Measurements from ENCODE around the gene DELE1. TPM values are rescaled to one million over a fixed set of nuclear protein-coding genes. Genes with fewer than 3 reads are reported as not detected.

Gene DELE1, protein sequence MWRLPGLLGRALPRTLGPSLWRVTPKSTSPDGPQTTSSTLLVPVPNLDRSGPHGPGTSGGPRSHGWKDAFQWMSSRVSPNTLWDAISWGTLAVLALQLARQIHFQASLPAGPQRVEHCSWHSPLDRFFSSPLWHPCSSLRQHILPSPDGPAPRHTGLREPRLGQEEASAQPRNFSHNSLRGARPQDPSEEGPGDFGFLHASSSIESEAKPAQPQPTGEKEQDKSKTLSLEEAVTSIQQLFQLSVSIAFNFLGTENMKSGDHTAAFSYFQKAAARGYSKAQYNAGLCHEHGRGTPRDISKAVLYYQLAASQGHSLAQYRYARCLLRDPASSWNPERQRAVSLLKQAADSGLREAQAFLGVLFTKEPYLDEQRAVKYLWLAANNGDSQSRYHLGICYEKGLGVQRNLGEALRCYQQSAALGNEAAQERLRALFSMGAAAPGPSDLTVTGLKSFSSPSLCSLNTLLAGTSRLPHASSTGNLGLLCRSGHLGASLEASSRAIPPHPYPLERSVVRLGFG
- 10 to 100 TPM; 26.9 to 78.7 (median 39.9) TPM for total RNA-seq

DNA sequence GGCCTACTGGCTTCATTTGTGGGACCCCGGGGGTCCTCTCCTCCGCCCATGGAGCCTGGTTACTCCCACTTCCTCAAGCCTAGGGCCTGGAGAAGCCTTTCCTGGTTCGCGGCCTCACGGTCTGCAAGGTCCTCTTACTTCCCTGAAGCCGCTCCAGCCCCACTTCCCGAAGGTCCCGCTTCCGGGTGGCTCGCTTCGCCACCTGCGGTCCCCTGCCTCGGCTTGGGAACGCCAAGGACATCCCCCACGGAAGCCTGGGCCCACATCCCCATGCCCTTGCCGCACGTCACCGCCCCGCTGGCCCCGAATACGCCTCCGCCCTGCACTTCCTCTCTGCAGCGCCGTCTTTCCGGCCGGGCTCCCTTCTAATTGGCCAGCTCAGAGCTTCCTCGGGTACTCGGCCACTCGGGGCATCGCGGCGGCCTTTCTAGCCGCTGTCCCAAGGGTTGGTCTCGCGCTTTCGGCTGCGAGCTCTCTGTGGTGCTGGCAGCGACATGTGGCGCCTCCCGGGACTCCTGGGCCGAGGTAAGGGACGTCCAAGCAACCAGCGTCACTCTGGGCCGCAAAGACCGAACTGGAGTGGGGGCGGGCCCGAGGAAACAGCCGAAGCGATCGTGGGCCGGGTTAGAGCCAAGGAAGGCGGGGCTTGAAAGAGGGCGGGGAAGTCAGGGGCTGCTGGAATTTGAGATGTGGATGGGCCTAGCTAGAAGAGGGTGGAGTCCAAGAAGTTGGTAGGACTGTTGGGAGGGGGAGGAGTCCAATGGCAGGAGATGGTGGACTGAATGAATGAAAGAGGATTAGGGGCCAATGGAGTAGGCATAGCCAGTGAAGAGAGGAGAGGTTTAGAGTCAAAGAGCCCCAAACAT, at the start of gene DELE1:
TSS of gene DELE1 (plus strand) at position 424 of the 866 bp plus-strand sequence. CDS start at position 495, 71 bp downstream.
- peaks cover 12 to 13% of the 10 kb centered on the region in 2 donors for H3K4me1 ChIP-seq (replicated peaks in 1 of 2)
- in situ Hi-C loops (cut with MboI; ENCODE audit: low pct_unique_long_range_greater_than_20kb in 2 of 9, low sequenced_read_pairs in 9 of 9, unreplicated experiment in 9 of 9) = loop anchor here in 1 of 9 experiments (25.0 kb wide), 1 partner anchor 236 kb away; the partner anchor contains the start of gene ARAP3
- peak; percentile 93 to 97 (median 95) for ATAC-seq (replicated peaks in 6 of 8)
- WGBS, 10 experiments = 0% methylated on average over 1 to 13 of the region's 53 CpGs; no CpG with 5 or more reads in 4 of the 10 experiments
- H3K4me3 ChIP-seq = peak within 1 kb of the TSS; percentile 43 to 70 (median 50)
- H3K27ac ChIP-seq = peak within 1 kb of the TSS; percentile 92 to 96

DNA sequence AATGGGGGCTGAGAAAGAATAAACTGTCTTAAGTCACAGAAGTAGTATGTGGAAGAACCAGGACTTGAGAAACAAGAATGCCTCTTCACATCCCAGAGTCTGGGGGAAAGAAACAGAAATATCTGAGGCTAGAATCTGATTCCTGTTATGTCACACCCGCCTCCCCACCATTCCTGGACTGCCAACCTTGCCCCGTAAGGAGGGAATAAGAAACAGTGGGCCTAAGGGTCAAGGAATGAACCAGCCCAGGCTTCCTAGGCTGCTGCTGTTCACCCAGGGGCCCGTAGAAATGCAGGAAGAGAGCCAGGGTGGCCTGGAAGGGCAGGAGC, 49.8 kb upstream of the DELE1 start:
- H3K4me1 ChIP-seq (replicated peaks in 1 of 2) = peaks cover 13 to 14% of the 10 kb centered on the region in 2 donors
- H3K4me3 ChIP-seq = no peak overlapping the region
- WGBS, 10 experiments = 25 to 100% (median 85%) methylated on average over 1 to 2 of the region's 3 CpGs; no CpG with 5 or more reads in 4 of the 10 experiments
- in situ Hi-C loops (cut with MboI; ENCODE audit: low pct_unique_long_range_greater_than_20kb in 2 of 9, low sequenced_read_pairs in 9 of 9, unreplicated experiment in 9 of 9) = no loop called here
- H3K27ac ChIP-seq = no peak overlapping the region
- no peak for ATAC-seq (replicated peaks in 6 of 8)

DNA sequence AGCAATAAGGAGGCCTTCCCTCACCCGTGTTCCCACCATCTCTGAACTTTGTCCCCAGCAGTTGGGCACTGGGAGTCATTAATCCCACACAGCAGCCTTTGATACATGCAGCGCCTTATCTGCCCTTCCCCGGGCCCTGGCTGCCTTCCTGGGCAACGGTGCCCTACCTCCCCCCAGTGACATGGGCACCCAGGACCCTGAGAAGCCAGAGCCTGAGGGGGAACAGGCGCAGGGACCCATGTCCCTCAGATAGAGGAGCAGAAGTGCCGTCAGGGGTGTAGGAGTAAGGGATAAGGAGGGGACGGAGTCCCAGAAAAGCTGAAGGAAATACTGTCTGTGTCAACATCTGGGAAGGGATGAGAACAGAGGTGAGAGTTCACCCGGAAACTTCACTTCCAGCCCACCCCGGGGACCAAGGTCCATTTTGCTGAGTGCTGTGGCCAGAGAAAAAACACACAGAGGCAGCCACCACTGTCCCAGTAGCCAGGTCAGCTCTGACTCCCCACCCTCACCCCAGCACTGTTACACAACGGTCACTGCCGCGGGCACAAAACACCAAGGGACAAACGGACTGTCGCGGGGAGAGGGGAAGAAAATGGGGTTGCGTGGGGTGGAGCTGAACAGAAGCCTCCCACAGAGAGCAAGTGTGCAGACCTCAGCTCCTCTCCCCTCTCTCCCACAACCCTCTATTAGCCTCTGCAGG, 49.3 kb upstream of the DELE1 start:
- WGBS, 10 experiments = 47 to 100% (median 74%) methylated on average over 1 to 8 of the region's 16 CpGs; no CpG with 5 or more reads in 4 of the 10 experiments
- H3K4me3 ChIP-seq = peak overlapping the region in 4 of 5 donors; percentile 59 to 98 (median 80)

DNA sequence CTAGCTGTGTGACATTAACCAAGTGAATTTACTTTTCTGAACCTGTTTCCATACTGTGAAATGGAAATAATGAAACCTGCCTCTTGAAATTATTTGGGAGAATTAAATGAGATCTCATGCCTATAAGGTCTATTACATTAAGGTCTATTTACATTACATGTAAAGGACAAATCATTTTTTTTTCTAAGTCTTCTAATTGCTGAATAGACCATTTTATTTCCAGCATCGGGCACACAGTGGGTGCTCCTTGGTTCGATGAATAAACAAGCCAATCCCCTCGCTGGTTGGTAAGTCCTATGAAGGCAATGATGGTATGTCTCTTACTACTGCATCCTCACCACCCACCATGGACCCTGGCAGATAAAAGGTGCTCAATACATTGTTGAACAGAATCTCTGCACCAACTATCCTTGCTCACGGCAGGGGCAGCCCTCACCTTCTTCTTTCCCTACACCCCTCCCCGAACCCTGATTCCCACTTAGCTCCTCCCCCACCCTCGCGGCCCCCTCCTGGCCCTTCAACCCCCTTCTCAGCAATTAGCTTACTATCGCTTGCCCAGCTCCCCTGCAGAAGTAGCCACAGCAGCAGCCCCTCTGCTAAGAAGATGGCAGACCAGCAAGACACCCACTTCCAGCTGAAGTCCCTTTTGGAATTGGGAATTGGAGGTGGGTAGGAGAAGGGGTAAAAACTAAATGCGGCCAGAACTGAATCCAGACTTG, 48.5 kb upstream of the DELE1 start:
- H3K27ac ChIP-seq = no peak overlapping the region
- WGBS, 10 experiments = 0 to 72% (median 37%) methylated on average over 1 to 4 of the region's 9 CpGs; no CpG with 5 or more reads in 3 of the 10 experiments
- in situ Hi-C loops (cut with MboI; ENCODE audit: low pct_unique_long_range_greater_than_20kb in 2 of 9, low sequenced_read_pairs in 9 of 9, unreplicated experiment in 9 of 9) = loop anchor here in 1 of 9 experiments (25.0 kb wide), 1 partner anchor 188 kb away; the partner anchor contains the start of gene ARAP3

More for the DNA sequence above, 49.3 kb upstream of the DELE1 start:
- in situ Hi-C loops (cut with MboI; ENCODE audit: low pct_unique_long_range_greater_than_20kb in 2 of 9, low sequenced_read_pairs in 9 of 9, unreplicated experiment in 9 of 9) = no loop called here
- Histone ChIP-seq H3K4me1 (replicated peaks in 1 of 2) (peaks cover 15 to 16% of the 10 kb centered on the region in 2 donors), H3K27ac (no peak overlapping the region)
- no peak for ATAC-seq (replicated peaks in 6 of 8)

DNA sequence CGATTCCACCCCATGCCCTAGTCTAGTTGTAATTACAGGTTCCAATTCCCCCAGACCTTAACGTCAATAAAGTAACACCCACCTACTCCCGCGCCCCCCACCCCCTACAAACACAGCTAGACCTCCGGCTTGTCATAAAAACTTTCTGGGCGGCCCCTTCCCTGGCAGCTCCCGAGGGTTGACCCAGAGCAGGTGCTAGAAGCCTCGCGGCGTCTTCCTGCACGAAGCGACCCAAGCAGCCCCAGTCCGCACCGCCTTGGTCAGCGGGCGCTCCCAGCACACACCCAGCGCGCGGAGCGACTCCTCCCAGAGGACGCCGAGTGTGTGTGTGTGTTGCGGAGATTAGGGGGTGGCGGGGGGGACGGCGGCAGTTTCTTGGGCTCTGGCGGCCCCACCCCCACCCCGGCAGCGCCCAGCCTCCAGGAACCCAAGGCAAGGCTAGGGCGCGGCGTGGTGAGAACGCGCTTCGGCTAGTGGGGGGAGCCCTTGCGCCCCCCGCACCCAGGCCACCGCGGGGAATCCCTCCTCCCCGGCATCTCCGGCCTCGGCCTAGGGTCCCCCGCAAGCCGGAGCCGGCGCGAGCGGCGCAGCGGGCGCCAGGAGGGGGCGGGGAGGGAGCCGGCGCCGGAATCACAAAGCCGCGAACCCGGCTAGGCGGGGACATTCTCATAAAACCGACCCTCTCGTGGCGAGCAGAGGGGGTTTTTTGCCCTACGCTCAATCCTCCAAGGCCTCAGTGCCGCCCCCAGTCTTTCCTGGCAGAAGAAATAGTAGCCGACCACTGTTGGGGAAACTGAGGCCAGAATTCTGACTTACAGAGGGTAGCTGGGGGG, 47.7 kb upstream of the DELE1 start:
- peak; percentile 7 to 37 (median 21) for ATAC-seq (replicated peaks in 6 of 8)
- Histone ChIP-seq H3K4me1 (replicated peaks in 1 of 2) (peaks cover 25 to 31% of the 10 kb centered on the region in 2 donors), H3K27ac (peak overlapping the region; percentile 87 to 96), H3K4me3 (peak overlapping the region; percentile 59 to 98 (median 89))
- 0% methylated on average over 1 to 2 of the region's 65 CpGs; no CpG with 5 or more reads in 8 of the 10 experiments for WGBS, 10 experiments
- in situ Hi-C loops (cut with MboI; ENCODE audit: low pct_unique_long_range_greater_than_20kb in 2 of 9, low sequenced_read_pairs in 9 of 9, unreplicated experiment in 9 of 9) = loop anchor here in 1 of 9 experiments (25.0 kb wide), 1 partner anchor 189 kb away; the partner anchor contains the start of gene ARAP3

More for the DNA sequence above, 48.5 kb upstream of the DELE1 start:
- no peak for ATAC-seq (replicated peaks in 6 of 8)
- peak overlapping the region; percentile 59 to 98 (median 89) for H3K4me3 ChIP-seq
- peaks cover 21 to 24% of the 10 kb centered on the region in 2 donors for H3K4me1 ChIP-seq (replicated peaks in 1 of 2)

DNA sequence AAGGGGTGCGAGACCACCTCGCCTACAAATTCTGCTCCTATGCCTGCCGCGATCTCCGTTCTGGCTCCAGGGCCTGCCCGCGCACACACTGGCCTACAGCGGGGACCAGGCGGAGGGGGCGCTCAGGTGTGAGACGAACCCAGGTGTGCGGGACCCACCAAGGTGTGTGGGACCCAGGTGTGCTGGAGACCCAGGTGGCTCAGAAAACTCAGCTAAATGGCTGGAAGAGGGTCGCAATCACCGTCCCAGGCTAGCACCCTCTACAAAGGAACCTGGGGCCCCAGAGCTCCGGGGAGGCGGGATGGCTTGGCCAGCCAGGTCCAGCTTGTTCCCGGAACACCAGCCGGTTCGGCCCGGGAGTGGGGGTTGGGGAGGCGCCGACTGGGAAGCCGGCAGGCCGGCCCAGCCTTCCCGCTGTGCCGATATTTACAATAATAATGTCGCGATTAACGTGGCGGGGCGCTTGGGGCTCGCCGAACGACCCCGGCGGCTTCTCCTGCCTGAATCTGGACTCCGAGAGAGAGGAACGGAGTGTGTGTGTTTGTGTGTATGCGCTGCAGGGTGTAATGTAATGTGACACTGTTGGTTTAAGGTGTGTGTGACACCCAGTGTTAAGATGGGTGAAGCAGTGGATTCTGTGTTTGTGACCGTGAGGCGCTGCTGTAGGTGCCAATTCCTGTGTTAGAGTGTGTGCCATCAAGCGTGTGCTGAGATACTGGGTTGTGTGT, 46.9 kb upstream of the DELE1 start:
- Histone ChIP-seq H3K4me1 (replicated peaks in 1 of 2) (peaks cover 31 to 39% of the 10 kb centered on the region in 2 donors), H3K27ac (peak overlapping the region; percentile 87 to 96), H3K4me3 (peak overlapping the region; percentile 59 to 98 (median 89))
- in situ Hi-C loops (cut with MboI; ENCODE audit: low pct_unique_long_range_greater_than_20kb in 2 of 9, low sequenced_read_pairs in 9 of 9, unreplicated experiment in 9 of 9) = loop anchor here in 1 of 9 experiments (25.0 kb wide), 1 partner anchor 189 kb away; the partner anchor contains the start of gene ARAP3
- no peak for ATAC-seq (replicated peaks in 6 of 8)
- WGBS, 10 experiments = 0 to 20% (median 4%) methylated on average over 1 to 13 of the region's 42 CpGs; no CpG with 5 or more reads in 3 of the 10 experiments

DNA sequence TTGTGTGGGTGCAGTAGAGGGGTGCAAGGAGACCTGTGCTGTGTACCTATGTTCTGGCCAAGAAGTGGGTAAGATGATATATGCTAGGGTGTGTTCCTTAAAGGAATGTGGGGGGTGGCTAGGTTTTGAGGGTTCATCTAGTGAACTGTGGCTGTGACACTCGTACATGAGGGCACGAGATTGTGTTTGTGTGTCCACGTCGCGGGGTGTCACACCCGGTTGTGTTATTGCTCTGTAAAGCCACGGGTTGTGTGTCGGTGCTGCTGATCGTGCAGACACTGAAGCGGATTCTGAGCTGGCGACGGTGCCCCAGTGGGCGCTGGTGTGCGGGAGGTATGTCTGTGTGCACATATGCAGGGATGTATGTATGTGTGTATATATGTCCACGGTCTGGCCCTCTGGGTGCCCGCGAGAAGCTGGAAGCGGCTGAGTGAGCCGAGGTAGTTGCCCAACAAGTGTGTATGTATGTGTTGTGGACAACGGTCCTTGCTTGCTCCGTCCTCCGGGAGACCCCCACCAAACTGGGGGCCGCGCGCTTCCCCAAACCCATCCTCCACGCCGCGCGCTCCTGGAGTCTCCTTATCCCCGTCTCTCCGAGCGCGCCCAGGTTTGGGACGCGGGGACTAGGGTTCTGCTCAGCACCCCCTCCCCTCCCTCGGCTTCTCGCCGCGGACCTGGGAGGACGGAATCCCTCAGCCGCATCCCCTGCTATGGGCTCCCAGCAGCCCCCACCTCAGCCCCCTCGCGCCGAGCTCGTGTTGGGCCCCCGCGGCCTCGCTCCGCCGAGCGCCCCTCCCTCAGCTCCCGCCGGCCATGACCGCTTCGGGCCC, 46.1 kb upstream of the DELE1 start:
- Histone ChIP-seq H3K27ac (peak overlapping the region; percentile 87 to 96), H3K4me3 (peak overlapping the region; percentile 59 to 98 (median 89)), H3K4me1 (replicated peaks in 1 of 2) (peaks cover 39 to 46% of the 10 kb centered on the region in 2 donors)
- 0 to 7% (median 0%) methylated on average over 3 to 10 of the region's 55 CpGs; no CpG with 5 or more reads in 5 of the 10 experiments for WGBS, 10 experiments
- in situ Hi-C loops (cut with MboI; ENCODE audit: low pct_unique_long_range_greater_than_20kb in 2 of 9, low sequenced_read_pairs in 9 of 9, unreplicated experiment in 9 of 9) = loop anchor here in 1 of 9 experiments (25.0 kb wide), 1 partner anchor 190 kb away; the partner anchor contains the start of gene ARAP3
- ATAC-seq (replicated peaks in 6 of 8) = peak in 4 of 8 experiments; percentile 0 to 1 (median 0)

DNA sequence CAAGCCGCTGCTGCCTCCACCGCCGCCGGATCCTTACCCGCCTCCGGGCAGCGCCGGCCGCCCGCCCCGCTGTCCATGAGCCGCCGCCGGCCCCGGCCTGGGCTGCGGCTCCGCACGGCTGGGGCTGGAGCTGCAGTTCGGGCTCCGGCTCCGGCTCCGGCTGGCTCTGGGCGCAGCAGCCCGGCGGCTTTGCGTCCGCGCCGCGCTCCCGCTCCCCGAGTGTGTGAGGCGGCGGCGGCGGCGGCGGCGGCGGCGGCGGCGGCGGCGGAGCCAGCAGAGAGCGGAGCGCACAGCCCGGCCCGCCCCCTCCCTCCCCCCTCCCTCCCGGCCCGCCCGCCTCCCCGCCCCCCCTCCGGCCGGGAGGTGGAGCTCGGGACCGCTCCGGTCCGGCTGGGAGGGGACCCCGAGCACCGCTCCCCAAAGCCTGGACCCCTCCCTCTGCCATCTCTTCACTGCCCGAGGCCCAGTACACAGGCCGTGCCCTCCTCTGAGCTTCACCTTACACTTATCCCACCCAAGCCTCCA, 45.4 kb upstream of the DELE1 start, which contains the start of gene PCDH1:
TSS of gene PCDH1 (minus strand) at position 225 of the 525 bp plus-strand sequence. CDS start at position 77, 148 bp downstream.
- ATAC-seq (replicated peaks in 6 of 8) = peak; percentile 5 to 61 (median 49)
- Histone ChIP-seq H3K27ac (peak within 1 kb of the TSS; percentile 87 to 96), H3K4me3 (peak within 1 kb of the TSS; percentile 59 to 98 (median 89)), H3K4me1 (replicated peaks in 1 of 2) (peaks cover 46 to 52% of the 10 kb centered on the region in 2 donors)
- no CpG with 5 or more reads among the region's 63 CpGs for WGBS, 10 experiments
- in situ Hi-C loops (cut with MboI; ENCODE audit: low pct_unique_long_range_greater_than_20kb in 2 of 9, low sequenced_read_pairs in 9 of 9, unreplicated experiment in 9 of 9) = loop anchor here in 1 of 9 experiments (25.0 kb wide), 1 partner anchor 191 kb away; the partner anchor contains the start of gene ARAP3

DNA sequence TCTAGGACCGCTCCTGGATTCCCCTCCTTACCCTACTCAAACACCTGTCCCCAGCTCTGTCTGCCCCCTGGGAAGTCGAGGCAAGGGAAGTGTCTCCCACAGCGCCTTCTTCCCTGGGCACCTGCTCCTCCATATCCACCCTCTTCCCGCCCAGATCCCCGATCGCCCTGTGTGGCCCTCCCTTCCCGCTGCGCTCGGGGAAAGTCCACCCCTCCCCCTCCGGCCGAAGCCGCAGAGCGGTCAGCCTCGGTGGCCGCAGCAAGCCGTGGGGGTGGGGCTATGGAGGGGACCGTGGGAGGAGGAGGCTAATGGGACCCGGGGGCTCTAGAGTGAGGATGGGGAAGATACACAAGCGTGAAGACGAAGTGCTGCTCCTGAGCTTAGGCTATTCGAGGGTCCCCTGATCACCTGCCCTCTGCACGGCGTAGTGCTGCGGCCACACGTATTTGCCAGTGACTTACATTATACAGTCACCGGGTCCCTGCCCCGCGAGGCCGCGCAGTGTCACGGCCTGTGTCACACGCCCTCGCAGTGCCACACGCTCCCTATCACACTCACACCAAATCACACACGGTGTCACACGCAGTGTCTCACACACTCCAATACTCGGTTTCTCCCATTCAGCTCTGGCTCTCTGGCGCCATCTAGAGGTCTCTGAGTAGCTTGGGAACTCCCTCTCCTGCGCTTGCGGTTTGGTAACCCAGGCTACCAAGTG, 44.8 kb upstream of the DELE1 start:
- WGBS, 10 experiments = 0 to 17% (median 0%) methylated on average over 2 to 8 of the region's 40 CpGs; no CpG with 5 or more reads in 5 of the 10 experiments
- in situ Hi-C loops (cut with MboI; ENCODE audit: low pct_unique_long_range_greater_than_20kb in 2 of 9, low sequenced_read_pairs in 9 of 9, unreplicated experiment in 9 of 9) = loop anchor here in 1 of 9 experiments (25.0 kb wide), 1 partner anchor 192 kb away; the partner anchor contains the start of gene ARAP3
- Histone ChIP-seq H3K27ac (peak overlapping the region; percentile 87 to 96), H3K4me3 (peak overlapping the region; percentile 59 to 98 (median 89)), H3K4me1 (replicated peaks in 1 of 2) (peaks cover 46 to 55% of the 10 kb centered on the region in 2 donors)
- peak; percentile 58 to 78 (median 60) for ATAC-seq (replicated peaks in 6 of 8)

Data from motor neuron (in vitro differentiated cells).